WI38 (cell line): Measurements from ENCODE around the gene PAWR.

ENCODE experiments used
- H3K4me3 ChIP-seq: 2 replicates; pipeline ENCODE4 v1.5.1; 2011; ENCODE audit warnings: low read depth, mild to moderate bottlenecking, control low read depth, low read length
- TF ChIP-seq, protein P1 (sequence below): IDR thresholded peaks from 2 replicates; pipeline ENCODE4 v1.5.1; 2012; ENCODE audit warnings: low read depth, mild to moderate bottlenecking, control low read depth, low read length

The PAWR gene

GRCh38 chr12:79558924-79559469, 131.8 kb downstream of the PAWR start:
- TF ChIP-seq, protein P1, sequence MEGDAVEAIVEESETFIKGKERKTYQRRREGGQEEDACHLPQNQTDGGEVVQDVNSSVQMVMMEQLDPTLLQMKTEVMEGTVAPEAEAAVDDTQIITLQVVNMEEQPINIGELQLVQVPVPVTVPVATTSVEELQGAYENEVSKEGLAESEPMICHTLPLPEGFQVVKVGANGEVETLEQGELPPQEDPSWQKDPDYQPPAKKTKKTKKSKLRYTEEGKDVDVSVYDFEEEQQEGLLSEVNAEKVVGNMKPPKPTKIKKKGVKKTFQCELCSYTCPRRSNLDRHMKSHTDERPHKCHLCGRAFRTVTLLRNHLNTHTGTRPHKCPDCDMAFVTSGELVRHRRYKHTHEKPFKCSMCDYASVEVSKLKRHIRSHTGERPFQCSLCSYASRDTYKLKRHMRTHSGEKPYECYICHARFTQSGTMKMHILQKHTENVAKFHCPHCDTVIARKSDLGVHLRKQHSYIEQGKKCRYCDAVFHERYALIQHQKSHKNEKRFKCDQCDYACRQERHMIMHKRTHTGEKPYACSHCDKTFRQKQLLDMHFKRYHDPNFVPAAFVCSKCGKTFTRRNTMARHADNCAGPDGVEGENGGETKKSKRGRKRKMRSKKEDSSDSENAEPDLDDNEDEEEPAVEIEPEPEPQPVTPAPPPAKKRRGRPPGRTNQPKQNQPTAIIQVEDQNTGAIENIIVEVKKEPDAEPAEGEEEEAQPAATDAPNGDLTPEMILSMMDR: no peak
- no peak overlapping the region for H3K4me3 ChIP-seq

DNA sequence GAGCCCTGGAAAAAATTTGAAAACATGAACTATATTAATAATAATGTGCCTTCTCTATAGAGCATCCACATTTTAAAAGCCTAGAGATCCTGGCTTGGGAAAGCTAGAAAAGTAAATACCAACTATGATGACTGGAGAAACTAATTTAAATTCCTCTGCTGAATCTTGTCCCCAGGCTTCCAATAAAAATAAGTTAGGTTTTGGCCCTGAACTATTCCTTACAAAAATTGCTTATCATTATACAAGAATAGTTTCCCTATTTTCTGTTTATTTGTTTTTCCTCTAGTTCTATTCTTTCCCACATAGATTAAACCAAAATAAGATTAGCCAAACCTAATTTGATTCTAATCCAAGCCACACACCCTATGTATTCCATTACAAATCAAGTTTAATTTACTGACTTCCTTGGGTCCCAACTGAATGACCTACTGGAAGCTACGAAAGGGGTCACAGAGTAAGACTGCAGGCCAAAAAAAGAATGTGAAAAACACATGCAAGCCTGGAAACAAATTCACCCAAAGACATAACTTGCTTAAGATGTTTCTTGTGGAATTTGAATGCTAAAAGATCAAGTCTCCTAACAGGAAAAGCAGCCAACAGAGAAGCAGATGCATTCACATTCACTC, 133.0 kb downstream of the PAWR start:
- TF ChIP-seq, protein P1: no peak
- H3K4me3 ChIP-seq: no peak overlapping the region

DNA sequence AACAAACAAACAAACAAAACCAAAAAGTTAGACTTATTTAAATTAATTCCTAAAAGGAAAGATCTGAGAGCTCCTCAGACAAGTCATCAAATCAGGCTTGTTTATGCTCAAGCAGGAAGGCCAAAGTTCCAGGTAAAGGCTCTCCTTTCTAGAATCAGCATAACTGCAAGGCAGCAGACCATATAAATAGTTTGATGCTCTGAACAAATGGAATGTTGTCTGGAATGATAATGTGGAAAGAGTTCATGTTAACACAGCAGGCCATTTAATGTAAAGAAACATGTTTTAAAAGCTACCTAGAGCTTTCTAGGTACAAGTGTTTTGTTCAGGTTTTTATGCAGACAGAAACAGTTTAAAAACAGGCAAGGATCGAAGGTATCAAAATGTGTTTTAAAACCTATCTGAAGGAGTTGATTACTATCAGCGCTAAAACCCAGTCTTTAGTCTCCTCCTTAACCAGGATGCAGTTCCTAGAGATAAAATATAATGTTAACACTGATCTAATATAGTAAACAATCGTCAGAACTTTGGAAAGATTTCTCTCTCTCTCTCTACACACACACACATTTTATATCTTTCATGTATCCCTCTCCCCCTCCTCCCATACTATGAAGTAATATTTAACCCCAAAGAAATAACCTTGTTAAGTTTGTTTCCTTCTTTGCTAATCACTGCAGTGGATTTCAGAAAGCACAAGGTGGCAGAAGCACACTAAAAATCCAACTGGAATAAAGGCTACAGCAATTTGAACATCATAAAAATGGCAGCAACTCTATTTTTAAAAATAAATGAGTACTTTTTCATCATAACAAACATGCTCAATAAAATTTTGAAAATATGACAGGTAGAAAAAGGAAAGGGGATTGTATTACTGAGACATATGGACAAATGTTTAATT, 135.5 kb downstream of the PAWR start:
- TF ChIP-seq, protein P1: peak; percentile 46; the same call in 1 of the 2 replicates
- no peak overlapping the region for H3K4me3 ChIP-seq

- H3K4me3 ChIP-seq: no peak overlapping the region
- TF ChIP-seq, protein P1: no peak
Observed at GRCh38 chr12:79553863-79554574, 136.7 kb downstream of the PAWR start.

- H3K4me3 ChIP-seq: no peak overlapping the region
- TF ChIP-seq, protein P1: no peak
Observed at GRCh38 chr12:79552192-79552591, 138.6 kb downstream of the PAWR start.

DNA sequence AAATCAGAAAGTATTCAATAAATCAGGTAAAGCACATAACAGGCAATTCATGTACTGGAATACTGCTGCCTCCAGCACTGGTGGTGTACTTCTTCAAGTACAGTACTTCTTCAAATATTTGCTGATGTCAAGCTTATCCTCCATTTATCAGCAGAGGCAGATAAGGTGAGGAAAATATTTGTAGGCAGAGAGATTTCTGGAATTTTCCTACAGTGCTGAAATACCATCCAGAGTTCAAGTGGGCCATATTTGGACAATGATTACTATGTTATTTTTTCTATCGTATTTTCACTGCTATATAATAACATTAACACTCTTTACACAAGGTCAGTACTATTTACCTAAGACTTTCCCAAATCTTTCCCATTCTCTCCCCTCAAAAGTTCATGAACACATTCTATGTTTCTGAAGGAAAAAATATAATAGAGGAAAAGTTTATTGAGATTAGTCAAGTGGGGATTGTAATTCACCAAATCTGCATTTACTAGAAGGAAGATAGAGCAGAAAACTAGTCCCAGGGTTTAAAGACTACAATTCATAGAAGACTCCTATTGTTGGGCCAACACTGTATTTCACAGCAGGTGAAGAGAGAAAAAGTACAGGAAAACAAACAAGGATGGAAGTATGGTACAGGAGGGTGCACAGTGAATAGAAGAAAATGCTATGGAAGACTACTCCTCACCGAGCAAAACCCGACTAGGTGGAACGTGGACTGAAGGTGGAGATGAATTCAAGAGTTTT, 141.1 kb downstream of the PAWR start:
- TF ChIP-seq, protein P1: no peak
- no peak overlapping the region for H3K4me3 ChIP-seq
